CD4-positive, alpha-beta memory T cell (primary cell): ENCODE data around the gene FBXW2. TPM values are rescaled to one million over a fixed set of nuclear protein-coding genes. Genes with fewer than 3 reads are reported as not detected.
A peak's percentile ranks its signal among the peaks of the same experiment; 100 is the strongest.

ENCODE experiments used
- CTCF ChIA-PET: fragments of 350-600 bp; sonication (Branson Sonifier 250); formaldehyde crosslinking; loops from one replicate; lab custom pipeline; 2021; ENCODE audit warnings: inconsistent platforms; ENCODE audit not compliant: partially characterized antibody; lab: Charles Lee
- POLR2A ChIA-PET: fragments of 350-600 bp; sonication (Branson Sonifier 250); formaldehyde crosslinking; loops from one replicate; lab custom pipeline; 2021; ENCODE audit not compliant: partially characterized antibody; lab: Charles Lee
- DNase-seq, 5 donors: peaks; one replicate each; pipeline versions ENCODE4 v3.0.0 to v3.0.0-alpha.2; 2020 to 2022; ENCODE audit warnings: mixed read lengths in 1 of 5
- H3K27ac ChIP-seq: one replicate; pipeline ENCODE4 v1.7.0; 2013; ENCODE audit warnings: low read depth, low read length
- H3K27me3 ChIP-seq: 2 replicates; pipeline ENCODE4 v1.7.0; 2013; ENCODE audit warnings: mild to moderate bottlenecking, low read length, moderate library complexity; ENCODE audit not compliant: insufficient read depth
- H3K36me3 ChIP-seq: 2 replicates; pipeline ENCODE4 v1.7.0; 2013; ENCODE audit warnings: mild to moderate bottlenecking, low read length, moderate library complexity; ENCODE audit not compliant: insufficient read depth
- H3K4me1 ChIP-seq: 2 replicates; pipeline ENCODE4 v1.7.0; 2013; ENCODE audit warnings: mild to moderate bottlenecking, low read length, moderate library complexity; ENCODE audit not compliant: insufficient read depth
- H3K4me3 ChIP-seq, 2 donors: one replicate each; pipeline ENCODE4 v1.7.0; 2013; ENCODE audit warnings: low read length in 2 of 2, mild to moderate bottlenecking in 1 of 2
- H3K9me3 ChIP-seq, 2 donors: one replicate each; pipeline ENCODE4 v1.7.0; 2013; ENCODE audit warnings: low read length in 2 of 2, control low read depth in 1 of 2; ENCODE audit not compliant: control insufficient read depth in 1 of 2
- H3K27ac Mint-ChIP-seq, 7 donors: one replicate each; pipeline ENCODE4 v1.8.0; 2020 to 2021; ENCODE audit warnings: mixed read lengths in 7 of 7, mild to moderate bottlenecking in 6 of 7, inconsistent platforms in 3 of 7, moderate library complexity in 3 of 7
- H3K27me3 Mint-ChIP-seq, 2 donors: one replicate each; pipeline ENCODE4 v1.8.0; 2020 to 2021; ENCODE audit warnings: mixed read lengths in 2 of 2
- H3K36me3 Mint-ChIP-seq, 2 donors: one replicate each; pipeline ENCODE4 v1.8.0; 2020 to 2021; ENCODE audit warnings: mixed read lengths in 2 of 2, inconsistent platforms in 1 of 2, mild to moderate bottlenecking in 1 of 2
- H3K4me1 Mint-ChIP-seq, 4 donors: one replicate each; pipeline ENCODE4 v1.8.0; 2020 to 2021; ENCODE audit warnings: mixed read lengths in 4 of 4, mild to moderate bottlenecking in 1 of 4
- H3K4me3 Mint-ChIP-seq, 8 donors: one replicate each; pipeline ENCODE4 v1.8.0; 2020 to 2021; ENCODE audit warnings: mixed read lengths in 8 of 8, mild to moderate bottlenecking in 7 of 8, moderate library complexity in 6 of 8, inconsistent platforms in 3 of 8
- H3K9me3 Mint-ChIP-seq, 8 donors: one replicate each; pipeline ENCODE4 v1.8.0; 2020 to 2021; ENCODE audit warnings: mixed read lengths in 8 of 8, mild to moderate bottlenecking in 5 of 8, inconsistent platforms in 3 of 8, moderate library complexity in 1 of 8
- intact Hi-C: fragments of 100-400 bp; cut with micrococcal nuclease; formaldehyde crosslinking; loops from one replicate; pipeline ENCODE4 v1.15.1; 2023
- polyA plus RNA-seq, 2 donors: library from polyadenylated mRNA; unstranded; fragments of 300-500 nt; fragmentation: Illumina TruSeq; gene quantifications; one replicate each; pipeline ENCODE4 v1.2.3, GENCODE V29; 2021
- total RNA-seq, 2 experiments: library from RNA; stranded (reverse); gene quantifications; one replicate each; pipeline ENCODE4 v1.2.3, GENCODE V29; 2021

The FBXW2 gene
- total and polyA plus RNA-seq, 4 experiments from 2014 or later: 40.5 to 77.8 (median 59.4) TPM

- Histone ChIP-seq H3K4me3 (no peak overlapping the region), H3K27me3 (no peaks in the 10 kb centered on the region), H3K36me3 (peaks cover 26% of the 10 kb centered on the region), H3K27ac (no peak overlapping the region), H3K9me3 (no peaks in the 10 kb centered on the region), H3K4me1 (peaks cover 13% of the 10 kb centered on the region)
- intact Hi-C loops: no loop called here
- no peak for DNase-seq
- Mint-ChIP-seq H3K27me3 (no peaks in the 10 kb centered on the region), H3K36me3 (peaks cover 42 to 68% of the 10 kb centered on the region in 2 donors), H3K4me1 (peaks cover 25 to 40% (median 29%) of the 10 kb centered on the region in 4 donors), H3K9me3 (no peaks in the 10 kb centered on the region), H3K27ac (no peak overlapping the region), H3K4me3 (no peak overlapping the region)
- CTCF ChIA-PET: interaction anchor here (2.1 kb wide), 1 partner anchor 280 kb away, joined by 6 read pairs; no protein-coding TSS in a partner anchor
- POLR2A ChIA-PET: interaction anchor here (1.0 kb wide), 1 partner anchor 13 kb away, joined by 3 read pairs; no protein-coding TSS in a partner anchor
Observed at GRCh38 chr9:120780367-120780766, 12.8 kb downstream of the FBXW2 start.

GRCh38 chr9:120779227-120779626 is 14.0 kb downstream of the FBXW2 start:
- no peak overlapping the region for H3K4me3 ChIP-seq
- Mint-ChIP-seq H3K27me3 (no peaks in the 10 kb centered on the region), H3K4me3 (no peak overlapping the region), H3K4me1 (peaks cover 21 to 36% (median 25%) of the 10 kb centered on the region in 4 donors), H3K36me3 (peaks cover 46 to 74% of the 10 kb centered on the region in 2 donors), H3K27ac (peak overlapping the region in 1 of 7 donors; percentile 6), H3K9me3 (no peaks in the 10 kb centered on the region)
- intact Hi-C loops: no loop called here
- POLR2A ChIA-PET: no interaction called here
- peaks cover 5% of the 10 kb centered on the region for H3K4me1 ChIP-seq
- CTCF ChIA-PET: interaction anchor here (0.7 to 2.1 kb wide), 3 partner anchors 23 to 342 kb away, joined by 3 to 6 read pairs (median 4); no protein-coding TSS in a partner anchor
- H3K9me3 ChIP-seq: no peaks in the 10 kb centered on the region
- no peak overlapping the region for H3K27ac ChIP-seq
- H3K36me3 ChIP-seq: peaks cover 35% of the 10 kb centered on the region
- no peaks in the 10 kb centered on the region for H3K27me3 ChIP-seq
- DNase-seq: no peak

- Mint-ChIP-seq H3K27ac (peak overlapping the region in 2 of 7 donors; percentile 57 to 70), H3K4me3 (no peak overlapping the region), H3K4me1 (peaks cover 16 to 31% (median 21%) of the 10 kb centered on the region in 4 donors), H3K36me3 (peaks cover 41 to 72% of the 10 kb centered on the region in 2 donors), H3K9me3 (no peaks in the 10 kb centered on the region), H3K27me3 (no peaks in the 10 kb centered on the region)
- no peak for DNase-seq
- no peaks in the 10 kb centered on the region for H3K9me3 ChIP-seq
- ChIA-PET CTCF (interaction anchor here (1.4 kb wide), 1 partner anchor 23 kb away, joined by 4 read pairs; no protein-coding TSS in a partner anchor), POLR2A (no interaction called here)
- no peak overlapping the region for H3K27ac ChIP-seq
- no peaks in the 10 kb centered on the region for H3K27me3 ChIP-seq
- H3K4me3 ChIP-seq: no peak overlapping the region
- H3K36me3 ChIP-seq: peaks cover 36% of the 10 kb centered on the region
- peaks cover 2% of the 10 kb centered on the region for H3K4me1 ChIP-seq
- intact Hi-C loops: no loop called here
Observed at GRCh38 chr9:120778758-120779157, 14.5 kb downstream of the FBXW2 start.

GRCh38 chr9:120777229-120777628 is 16.0 kb downstream of the FBXW2 start:
- Histone ChIP-seq H3K27me3 (no peaks in the 10 kb centered on the region), H3K4me3 (no peak overlapping the region), H3K9me3 (no peaks in the 10 kb centered on the region), H3K36me3 (peaks cover 40% of the 10 kb centered on the region), H3K27ac (no peak overlapping the region), H3K4me1 (no peaks in the 10 kb centered on the region)
- no peaks in the 10 kb centered on the region for H3K9me3 Mint-ChIP-seq
- H3K27ac Mint-ChIP-seq: no peak overlapping the region
- POLR2A ChIA-PET: no interaction called here
- H3K36me3 Mint-ChIP-seq: peaks cover 44 to 77% of the 10 kb centered on the region in 2 donors
- no peaks in the 10 kb centered on the region for H3K27me3 Mint-ChIP-seq
- DNase-seq: no peak
- H3K4me3 Mint-ChIP-seq: no peak overlapping the region
- H3K4me1 Mint-ChIP-seq: peaks cover 12 to 26% (median 16%) of the 10 kb centered on the region in 4 donors
- CTCF ChIA-PET: interaction anchor here (1.0 to 1.8 kb wide), 2 partner anchors 29 to 283 kb away, joined by 4 to 7 read pairs; no protein-coding TSS in a partner anchor
- intact Hi-C loops: no loop called here

GRCh38 chr9:120776788-120777187 is 16.4 kb downstream of the FBXW2 start:
- H3K27me3 Mint-ChIP-seq: no peaks in the 10 kb centered on the region
- no peaks in the 10 kb centered on the region for H3K27me3 ChIP-seq
- H3K4me1 Mint-ChIP-seq: peaks cover 10 to 26% (median 16%) of the 10 kb centered on the region in 4 donors
- H3K4me1 ChIP-seq: no peaks in the 10 kb centered on the region
- intact Hi-C loops: no loop called here
- H3K9me3 ChIP-seq: no peaks in the 10 kb centered on the region
- peak overlapping the region in 3 of 7 donors; percentile 36 to 84 (median 48) for H3K27ac Mint-ChIP-seq
- no peaks in the 10 kb centered on the region for H3K9me3 Mint-ChIP-seq
- no peak overlapping the region for H3K27ac ChIP-seq
- no peak for DNase-seq
- no peak overlapping the region for H3K4me3 Mint-ChIP-seq
- POLR2A ChIA-PET: no interaction called here
- H3K36me3 Mint-ChIP-seq: peaks cover 44 to 79% of the 10 kb centered on the region in 2 donors
- peaks cover 40% of the 10 kb centered on the region for H3K36me3 ChIP-seq
- CTCF ChIA-PET: interaction anchor here (1.0 to 1.8 kb wide), 2 partner anchors 30 to 284 kb away, joined by 4 to 7 read pairs; no protein-coding TSS in a partner anchor
- no peak overlapping the region for H3K4me3 ChIP-seq

GRCh38 chr9:120775859-120776258 is 17.4 kb downstream of the FBXW2 start:
- Mint-ChIP-seq H3K36me3 (peaks cover 48 to 84% of the 10 kb centered on the region in 2 donors), H3K9me3 (no peaks in the 10 kb centered on the region), H3K27me3 (no peaks in the 10 kb centered on the region), H3K27ac (peak overlapping the region in 3 of 7 donors; percentile 27 to 59 (median 42)), H3K4me1 (peaks cover 4 to 21% (median 11%) of the 10 kb centered on the region in 4 donors), H3K4me3 (no peak overlapping the region)
- no peak overlapping the region for H3K4me3 ChIP-seq
- intact Hi-C loops: no loop called here
- no peaks in the 10 kb centered on the region for H3K27me3 ChIP-seq
- H3K27ac ChIP-seq: no peak overlapping the region
- no peak for DNase-seq
- H3K4me1 ChIP-seq: no peaks in the 10 kb centered on the region
- H3K36me3 ChIP-seq: peaks cover 47% of the 10 kb centered on the region
- ChIA-PET CTCF (interaction anchor here (1.8 kb wide), 1 partner anchor 285 kb away, joined by 7 read pairs; no protein-coding TSS in a partner anchor), POLR2A (no interaction called here)
- no peaks in the 10 kb centered on the region for H3K9me3 ChIP-seq

GRCh38 chr9:120774719-120775118 is 18.5 kb downstream of the FBXW2 start:
- H3K36me3 ChIP-seq: peaks cover 56% of the 10 kb centered on the region
- H3K4me3 ChIP-seq: no peak overlapping the region
- ChIA-PET CTCF (interaction anchor here (1.2 to 1.4 kb wide), 2 partner anchors 19 to 285 kb away, joined by 4 read pairs; no protein-coding TSS in a partner anchor), POLR2A (no interaction called here)
- no peak overlapping the region for H3K27ac ChIP-seq
- H3K27ac Mint-ChIP-seq: peak overlapping the region in 4 of 7 donors; percentile 21 to 82 (median 58)
- H3K4me1 ChIP-seq: no peaks in the 10 kb centered on the region
- H3K27me3 ChIP-seq: no peaks in the 10 kb centered on the region
- H3K4me3 Mint-ChIP-seq: peak overlapping the region in 1 of 8 donors; percentile 5
- no peak for DNase-seq
- H3K27me3 Mint-ChIP-seq: no peaks in the 10 kb centered on the region
- intact Hi-C loops: no loop called here
- H3K4me1 Mint-ChIP-seq: peaks cover 4 to 15% (median 9%) of the 10 kb centered on the region in 4 donors
- H3K36me3 Mint-ChIP-seq: peaks cover 55 to 86% of the 10 kb centered on the region in 2 donors
- H3K9me3 ChIP-seq: no peaks in the 10 kb centered on the region
- no peaks in the 10 kb centered on the region for H3K9me3 Mint-ChIP-seq
